Cardiac muscle cell (in vitro differentiated cells and primary cell): Measurements from ENCODE around the gene AP2A1. TPM values are rescaled to one million over a fixed set of nuclear protein-coding genes. Genes with fewer than 3 reads are reported as not detected.

Experiments
- DNase-seq, 2 donors: peaks; one replicate each; pipeline versions ENCODE4 v3.0.0 to v3.0.0-alpha.2; 2010 to 2017; ENCODE audit warnings: low read depth in 1 of 2, low spot score in 1 of 2
- H3K27ac ChIP-seq: fragments of 200-600 bp; sonication (generic); 2 replicates; pipeline ENCODE4 v1.5.1; 2016
- H3K27me3 ChIP-seq: fragments of 200-600 bp; sonication (generic); 2 replicates; pipeline ENCODE4 v1.6.0; 2016; ENCODE audit warnings: control low read depth
- H3K36me3 ChIP-seq: fragments of 200-600 bp; sonication (generic); 2 replicates; pipeline ENCODE4 v1.5.1; 2016; ENCODE audit warnings: control low read depth
- H3K4me1 ChIP-seq: fragments of 200-600 bp; sonication (generic); 2 replicates; pipeline ENCODE4 v1.8.1; 2017; ENCODE audit warnings: low read depth, mild to moderate bottlenecking, mixed run types
- H3K4me3 ChIP-seq: fragments of 200-600 bp; sonication (generic); 2 replicates; pipeline ENCODE4 v1.5.1; 2016; ENCODE audit warnings: mild to moderate bottlenecking
- H3K9me3 ChIP-seq: fragments of 200-600 bp; sonication (generic); 2 replicates; pipeline ENCODE4 v1.5.1; 2017; ENCODE audit warnings: low read depth, mild to moderate bottlenecking, control low read depth
- polyA plus RNA-seq: library from polyadenylated mRNA; unstranded; fragments of >200 nt; fragmentation: Nextera tagmentation; extraction: Ambion mirVana; gene quantifications from 2 replicates; pipeline ENCODE4 v1.2.1, GENCODE V29; 2016
- total RNA-seq: library from RNA; depleted of rRNA; stranded (reverse); fragments of >200 nt; gene quantifications from 2 replicates; pipeline ENCODE4 v1.2.3, GENCODE V29; 2016
- TF ChIP-seq, protein P1 (sequence below): IDR thresholded peaks from 2 replicates; pipeline ENCODE4 v1.5.1; 2012; ENCODE audit warnings: low read depth, mild to moderate bottlenecking, low read length

The AP2A1 gene
- total and polyA plus RNA-seq, 2 experiments from 2014 or later, result 78.0 to 153 TPM

DNA sequence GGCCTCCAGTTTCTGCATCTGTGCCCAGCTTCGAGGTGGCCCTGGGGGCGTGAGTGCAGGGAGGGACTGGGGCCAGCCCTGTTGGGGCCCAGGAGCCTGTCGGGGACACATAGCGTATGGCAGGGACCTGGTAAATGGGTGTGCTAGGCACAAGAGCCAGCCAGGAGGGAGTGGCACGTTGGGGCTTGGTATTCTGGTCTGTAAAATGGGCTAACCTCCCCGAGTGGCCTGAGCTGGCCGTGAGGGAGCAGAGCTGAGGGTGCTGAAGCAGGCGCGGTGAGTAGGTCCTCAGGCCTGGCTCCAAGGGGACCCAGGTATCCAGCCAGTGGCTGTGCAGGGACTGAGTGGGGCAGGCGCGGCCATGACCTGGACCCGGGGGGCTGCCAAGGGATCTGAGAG lies 88.5 kb downstream of the AP2A1 start:
- no peak for DNase-seq

DNA sequence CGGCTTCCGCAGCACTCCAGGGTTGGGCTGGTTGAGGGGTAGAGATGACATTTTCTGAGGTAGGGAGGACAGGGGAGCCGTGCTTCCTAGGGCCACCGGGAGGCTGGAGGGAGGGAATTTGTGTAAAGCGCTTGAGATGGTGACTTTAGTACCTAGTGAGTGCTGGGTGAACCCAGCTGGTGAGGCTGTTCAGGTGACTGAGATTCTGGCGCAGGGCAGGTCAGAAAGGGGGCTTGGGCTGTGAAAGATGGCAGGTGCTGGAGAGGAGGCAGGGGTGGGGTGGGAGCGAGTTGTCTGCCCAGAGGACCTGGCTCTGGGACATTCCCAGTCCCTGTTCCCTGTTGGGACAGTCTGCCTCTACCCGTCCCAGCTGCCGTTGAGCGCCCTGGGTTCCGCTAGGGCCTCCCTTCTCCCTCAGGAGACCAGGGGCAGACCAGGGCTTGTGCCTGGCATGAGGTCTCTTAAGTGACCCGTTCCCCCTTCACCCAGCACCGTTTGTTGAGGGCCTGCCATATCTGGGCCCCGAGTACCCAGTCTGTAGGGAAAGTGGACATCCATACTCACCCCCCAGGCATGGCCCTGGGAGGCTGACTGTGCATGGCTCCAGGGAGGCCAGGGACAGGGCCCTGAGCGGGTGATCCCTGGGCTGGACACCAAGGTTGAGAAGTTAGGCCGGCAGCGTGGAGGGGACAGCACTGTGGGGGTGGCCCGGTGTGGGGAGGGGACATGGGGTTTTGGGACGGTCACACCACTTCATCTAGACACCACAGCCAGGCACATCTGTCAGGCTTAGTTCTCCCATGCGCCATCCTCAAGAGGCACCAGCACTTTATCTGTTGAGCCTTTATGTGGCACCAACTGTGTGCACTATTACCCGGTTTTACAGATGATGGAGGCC lies 89.1 kb downstream of the AP2A1 start:
- DNase-seq, result no peak
- Histone ChIP-seq H3K36me3 (peaks cover 47% of the 10 kb centered on the region), H3K9me3 (no peaks in the 10 kb centered on the region), H3K27me3 (no peaks in the 10 kb centered on the region), H3K27ac (peak overlapping the region; percentile 72), H3K4me3 (no peak overlapping the region), H3K4me1 (peaks cover 10% of the 10 kb centered on the region)
- TF ChIP-seq, protein P1, sequence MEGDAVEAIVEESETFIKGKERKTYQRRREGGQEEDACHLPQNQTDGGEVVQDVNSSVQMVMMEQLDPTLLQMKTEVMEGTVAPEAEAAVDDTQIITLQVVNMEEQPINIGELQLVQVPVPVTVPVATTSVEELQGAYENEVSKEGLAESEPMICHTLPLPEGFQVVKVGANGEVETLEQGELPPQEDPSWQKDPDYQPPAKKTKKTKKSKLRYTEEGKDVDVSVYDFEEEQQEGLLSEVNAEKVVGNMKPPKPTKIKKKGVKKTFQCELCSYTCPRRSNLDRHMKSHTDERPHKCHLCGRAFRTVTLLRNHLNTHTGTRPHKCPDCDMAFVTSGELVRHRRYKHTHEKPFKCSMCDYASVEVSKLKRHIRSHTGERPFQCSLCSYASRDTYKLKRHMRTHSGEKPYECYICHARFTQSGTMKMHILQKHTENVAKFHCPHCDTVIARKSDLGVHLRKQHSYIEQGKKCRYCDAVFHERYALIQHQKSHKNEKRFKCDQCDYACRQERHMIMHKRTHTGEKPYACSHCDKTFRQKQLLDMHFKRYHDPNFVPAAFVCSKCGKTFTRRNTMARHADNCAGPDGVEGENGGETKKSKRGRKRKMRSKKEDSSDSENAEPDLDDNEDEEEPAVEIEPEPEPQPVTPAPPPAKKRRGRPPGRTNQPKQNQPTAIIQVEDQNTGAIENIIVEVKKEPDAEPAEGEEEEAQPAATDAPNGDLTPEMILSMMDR, result no peak

More for the DNA sequence above, 88.5 kb downstream of the AP2A1 start:
- Histone ChIP-seq H3K27me3 (no peaks in the 10 kb centered on the region), H3K27ac (peak overlapping the region; percentile 35), H3K4me3 (no peak overlapping the region), H3K36me3 (peaks cover 47% of the 10 kb centered on the region), H3K9me3 (no peaks in the 10 kb centered on the region), H3K4me1 (peaks cover 10% of the 10 kb centered on the region)
- TF ChIP-seq, protein P1, result no peak

DNA sequence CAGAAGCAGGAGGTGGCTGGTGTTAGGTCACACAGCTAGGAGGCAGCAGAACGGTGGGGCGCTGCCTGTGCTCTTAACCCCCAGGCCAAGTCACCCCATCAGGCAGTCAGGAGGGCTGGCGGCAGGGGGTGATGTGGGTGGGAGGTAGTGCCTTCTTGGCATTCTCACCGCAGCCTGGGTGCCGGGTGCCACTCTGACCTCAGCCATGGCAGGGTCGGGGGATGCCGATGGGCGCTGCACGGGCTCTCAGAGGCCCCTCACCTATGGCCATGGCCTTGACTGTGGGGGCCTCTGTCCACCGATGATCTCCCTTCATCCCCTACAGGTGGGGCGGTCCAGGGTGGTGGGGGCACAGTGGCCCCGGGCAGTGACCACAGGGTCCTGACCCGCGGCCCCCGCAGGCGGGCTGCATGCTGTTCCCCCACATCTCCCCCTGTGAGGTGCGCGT lies 89.8 kb downstream of the AP2A1 start:
- DNase-seq, result no peak
- TF ChIP-seq, protein P1, result no peak
- Histone ChIP-seq H3K27me3 (no peaks in the 10 kb centered on the region), H3K4me3 (no peak overlapping the region), H3K9me3 (no peaks in the 10 kb centered on the region), H3K36me3 (peaks cover 49% of the 10 kb centered on the region), H3K27ac (peak overlapping the region; percentile 72), H3K4me1 (peaks cover 10% of the 10 kb centered on the region)

Other genes with a start within 250 kb of the AP2A1 start
- 12.8 and 15.2 TPM in 2 replicates for gene RCN3, start 239.0 kb upstream of the AP2A1 start, total RNA-seq
- 9.4 and 10.5 TPM in 2 replicates for gene RCN3, start 239.0 kb upstream of the AP2A1 start, polyA plus RNA-seq
- gene NOSIP, start 186.4 kb upstream of the AP2A1 start, total RNA-seq, result 120 and 132 TPM in 2 replicates
- 181 and 193 TPM in 2 replicates for gene NOSIP, start 186.4 kb upstream of the AP2A1 start, polyA plus RNA-seq
- gene PRRG2, start 185.7 kb upstream of the AP2A1 start, total RNA-seq, result 0.67 and 8.2 TPM in 2 replicates
- gene PRRG2, start 185.7 kb upstream of the AP2A1 start, polyA plus RNA-seq, result 0.10 and 0.29 TPM in 2 replicates
- gene PRR12, start 175.8 kb upstream of the AP2A1 start, total RNA-seq, result 18.2 and 24.7 TPM in 2 replicates
- gene PRR12, start 175.8 kb upstream of the AP2A1 start, polyA plus RNA-seq, result 3.9 and 5.1 TPM in 2 replicates
- gene RRAS, start 126.9 kb upstream of the AP2A1 start, total RNA-seq, result 41.3 and 42.6 TPM in 2 replicates
- gene RRAS, start 126.9 kb upstream of the AP2A1 start, polyA plus RNA-seq, result 80.1 and 88.1 TPM in 2 replicates
- gene SCAF1, start 124.8 kb upstream of the AP2A1 start, total RNA-seq, result 66.9 and 71.0 TPM in 2 replicates
- gene SCAF1, start 124.8 kb upstream of the AP2A1 start, polyA plus RNA-seq, result 16.4 and 19.3 TPM in 2 replicates
- gene IRF3, start 101.1 kb upstream of the AP2A1 start, total RNA-seq, result 137 and 145 TPM in 2 replicates
- gene IRF3, start 101.1 kb upstream of the AP2A1 start, polyA plus RNA-seq, result 37.6 and 38.4 TPM in 2 replicates
- 39.4 and 41.3 TPM in 2 replicates for gene BCL2L12, start 101.1 kb upstream of the AP2A1 start, total RNA-seq
- gene BCL2L12, start 101.1 kb upstream of the AP2A1 start, polyA plus RNA-seq, result 55.5 and 59.4 TPM in 2 replicates
- gene PRMT1, start 89.7 kb upstream of the AP2A1 start, total RNA-seq, result 494 and 516 TPM in 2 replicates
- 398 and 431 TPM in 2 replicates for gene PRMT1, start 89.7 kb upstream of the AP2A1 start, polyA plus RNA-seq
- gene ADM5, start 77.4 kb upstream of the AP2A1 start, total RNA-seq, result 3.6 and 5.1 TPM in 2 replicates
- gene ADM5, start 77.4 kb upstream of the AP2A1 start, polyA plus RNA-seq, result 1.1 and 2.2 TPM in 2 replicates
- gene CPT1C, start 75.9 kb upstream of the AP2A1 start, total RNA-seq, result 29.0 and 33.8 TPM in 2 replicates
- 26.5 and 31.7 TPM in 2 replicates for gene CPT1C, start 75.9 kb upstream of the AP2A1 start, polyA plus RNA-seq
- 0.09 TPM in 1 of 2 replicates, not detected in the other for gene TSKS, start 3.7 kb upstream of the AP2A1 start, total RNA-seq
- gene TSKS, start 3.7 kb upstream of the AP2A1 start, polyA plus RNA-seq, result not detected in 2 replicates
- 37.8 and 60.8 TPM in 2 replicates for gene FUZ, start 46.3 kb downstream of the AP2A1 start, total RNA-seq
- 35.6 and 39.0 TPM in 2 replicates for gene FUZ, start 46.3 kb downstream of the AP2A1 start, polyA plus RNA-seq
- gene MED25, start 51.3 kb downstream of the AP2A1 start, total RNA-seq, result 68.7 and 83.7 TPM in 2 replicates
- 69.9 and 73.2 TPM in 2 replicates for gene MED25, start 51.3 kb downstream of the AP2A1 start, polyA plus RNA-seq
- 290 and 380 TPM in 2 replicates for gene PTOV1, start 84.2 kb downstream of the AP2A1 start, total RNA-seq
- 445 and 583 TPM in 2 replicates for gene PTOV1, start 84.2 kb downstream of the AP2A1 start, polyA plus RNA-seq
- gene PNKP, start 100.6 kb downstream of the AP2A1 start, total RNA-seq, result 73.8 and 74.5 TPM in 2 replicates
- gene PNKP, start 100.6 kb downstream of the AP2A1 start, polyA plus RNA-seq, result 69.7 and 98.4 TPM in 2 replicates
- 27.5 and 36.9 TPM in 2 replicates for gene AKT1S1, start 110.4 kb downstream of the AP2A1 start, total RNA-seq
- 45.4 and 66.2 TPM in 2 replicates for gene AKT1S1, start 110.4 kb downstream of the AP2A1 start, polyA plus RNA-seq
- gene TBC1D17, start 110.7 kb downstream of the AP2A1 start, total RNA-seq, result 25.4 and 26.8 TPM in 2 replicates
- gene TBC1D17, start 110.7 kb downstream of the AP2A1 start, polyA plus RNA-seq, result 38.0 and 52.5 TPM in 2 replicates
- gene IL4I1, start 129.9 kb downstream of the AP2A1 start, total RNA-seq, result 0.63 TPM in 1 of 2 replicates, not detected in the other
- gene IL4I1, start 129.9 kb downstream of the AP2A1 start, polyA plus RNA-seq, result 0.40 TPM in 1 of 2 replicates, not detected in the other
- 5.9 and 6.8 TPM in 2 replicates for gene ATF5, start 162.2 kb downstream of the AP2A1 start, total RNA-seq
- gene ATF5, start 162.2 kb downstream of the AP2A1 start, polyA plus RNA-seq, result 4.8 and 6.3 TPM in 2 replicates
- 60.6 and 71.3 TPM in 2 replicates for gene NUP62, start 162.5 kb downstream of the AP2A1 start, total RNA-seq
- gene NUP62, start 162.5 kb downstream of the AP2A1 start, polyA plus RNA-seq, result 43.3 and 63.1 TPM in 2 replicates
- 0.03 TPM in 1 of 2 replicates, not detected in the other for gene SIGLEC11, start 194.2 kb downstream of the AP2A1 start, total RNA-seq
- 0.13 TPM in 1 of 2 replicates, not detected in the other for gene SIGLEC11, start 194.2 kb downstream of the AP2A1 start, polyA plus RNA-seq